HepG2 (cell line): ENCODE measurements around the gene ZG16B. TPM values are rescaled to one million over a fixed set of nuclear protein-coding genes. Genes with fewer than 3 reads are reported as not detected.

ENCODE experiments used
- AFF4 ChIP-seq: sonication (generic); formaldehyde crosslinking; IDR thresholded peaks from 2 replicates; pipeline ENCODE4 v1.4.0; 2020; ENCODE audit warnings: missing genetic modification reagents
- AHR ChIP-seq: IDR thresholded peaks from 2 replicates; pipeline ENCODE4 v1.6.1; 2018; ENCODE audit warnings: missing genetic modification reagents, missing compliant biosample characterization
- MXI1 ChIP-seq: IDR thresholded peaks from 3 replicates; pipeline ENCODE4 v1.6.1; 2012; ENCODE audit warnings: low read depth, low read length, inconsistent platforms, borderline replicate concordance
- MYC ChIP-seq: sonication (generic); formaldehyde crosslinking; IDR thresholded peaks from 2 replicates; pipeline ENCODE4 v1.9.0; 2021; ENCODE audit warnings: missing genetic modification reagents, borderline replicate concordance
- PHF21A ChIP-seq: sonication (generic); formaldehyde crosslinking; IDR thresholded peaks from 2 replicates; pipeline ENCODE4 v1.5.0; 2020; ENCODE audit warnings: mild to moderate bottlenecking, missing genetic modification reagents
- RCOR2 ChIP-seq: IDR thresholded peaks from 2 replicates; pipeline ENCODE4 v1.6.1; 2016; ENCODE audit warnings: missing biosample characterization, missing genetic modification reagents
- RNF2 ChIP-seq: fragments of 450-650 bp; conservative IDR thresholded peaks from 2 replicates; pipeline ENCODE4 v1.6.1; 2016; ENCODE audit warnings: low read depth
- SATB2 ChIP-seq: sonication (generic); formaldehyde crosslinking; IDR thresholded peaks from 2 replicates; pipeline ENCODE4 v1.5.0; 2020; ENCODE audit warnings: missing genetic modification reagents
- SRF ChIP-seq: IDR thresholded peaks from 2 replicates; pipeline ENCODE4 v1.6.1; 2011; ENCODE audit warnings: mild to moderate bottlenecking, low read depth, low read length, moderate library complexity
- ZFP91 ChIP-seq: sonication (generic); formaldehyde crosslinking; IDR thresholded peaks from 2 replicates; pipeline ENCODE4 v1.9.0; 2022; ENCODE audit warnings: missing genetic modification reagents, mild to moderate bottlenecking, borderline replicate concordance
- ZNF18 ChIP-seq: sonication (generic); formaldehyde crosslinking; IDR thresholded peaks from 2 replicates; pipeline ENCODE4 v1.8.0; 2022; ENCODE audit warnings: mild to moderate bottlenecking, missing genetic modification reagents; ENCODE audit not compliant: insufficient replicate concordance
- polyA plus RNA-seq, 8 experiments: library from polyadenylated mRNA; depleted of rRNA in 3 of 8; stranded (reverse) in 7 of 8; unstranded in 1 of 8; fragments of >200 nt; fragmentation: Illumina TruSeq in 4 of 8; extraction: Trizol in 4 of 8; gene quantifications; 2 replicates each; pipeline versions ENCODE4 v1.2.1 to v1.2.3, GENCODE V29; 2011 to 2016; ENCODE audit warnings: low read depth in 4 of 8, missing spikeins in 1 of 8, mixed read lengths in 1 of 8; ENCODE audit not compliant: insufficient read depth in 1 of 8
- total RNA-seq, 5 experiments: library from RNA; depleted of rRNA; stranded (reverse); fragments of >200 nt; fragmentation: Illumina TruSeq; extraction: Trizol; gene quantifications; 2 replicates each; pipeline ENCODE4 v1.2.3, GENCODE V29; 2016; ENCODE audit warnings: low read depth in 1 of 5
- TF ChIP-seq, protein P1 (sequence below): sonication (generic); formaldehyde crosslinking; IDR thresholded peaks from 2 replicates; pipeline ENCODE4 v1.5.1; 2020; ENCODE audit warnings: mild to moderate bottlenecking, missing genetic modification reagents, borderline replicate concordance
- TF ChIP-seq, protein P2 (sequence below): sonication (generic); formaldehyde crosslinking; IDR thresholded peaks from 2 replicates; pipeline ENCODE4 v1.4.0; 2020; ENCODE audit warnings: mild to moderate bottlenecking, missing genetic modification reagents

The ZG16B gene
- total and polyA plus RNA-seq, 2 of the 13 experiments (the other 11 are each of a cell fraction or from before 2014, with no cell fraction given), result 1.5 to 11.3 TPM

DNA sequence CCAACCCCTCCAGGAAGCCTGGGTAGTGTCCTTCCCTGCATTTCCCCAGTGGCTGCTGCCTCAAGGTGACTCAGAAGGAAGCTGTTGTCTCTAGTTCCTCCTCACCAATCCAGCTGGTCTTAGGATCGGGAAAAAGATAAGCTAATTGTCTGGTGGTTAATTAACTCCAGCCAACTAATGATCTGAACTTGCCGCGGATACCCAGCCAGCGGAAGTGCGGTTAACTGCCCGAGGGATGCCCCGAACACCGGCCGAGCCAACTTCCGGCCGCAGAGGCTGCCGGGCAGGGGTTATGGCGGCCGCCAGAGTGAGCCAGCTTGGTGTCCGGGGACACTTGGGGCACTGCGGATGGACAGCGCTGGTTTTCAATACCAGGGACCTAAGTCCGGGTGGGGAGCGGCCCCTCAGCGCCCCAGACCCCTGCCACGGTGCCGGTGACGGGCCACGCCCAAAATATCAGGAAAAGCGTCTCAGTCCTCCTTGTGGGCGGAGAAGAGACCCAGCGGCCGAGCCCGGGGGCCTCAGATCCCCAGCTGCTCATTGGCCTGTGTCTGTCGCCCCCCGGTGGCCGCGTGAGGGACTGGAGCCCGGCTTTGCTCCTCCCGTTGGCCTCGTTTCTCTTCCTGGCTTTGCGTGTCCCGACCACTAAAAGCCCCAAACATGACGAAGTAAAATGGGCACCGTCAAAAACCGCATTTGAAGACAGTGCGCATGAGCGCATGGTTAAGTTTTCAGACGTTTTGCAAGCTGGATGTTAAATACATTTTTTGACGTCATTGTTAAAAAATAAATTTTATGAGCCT is 38.1 kb downstream of the ZG16B start (continued):
- TF ChIP-seq, protein P1, sequence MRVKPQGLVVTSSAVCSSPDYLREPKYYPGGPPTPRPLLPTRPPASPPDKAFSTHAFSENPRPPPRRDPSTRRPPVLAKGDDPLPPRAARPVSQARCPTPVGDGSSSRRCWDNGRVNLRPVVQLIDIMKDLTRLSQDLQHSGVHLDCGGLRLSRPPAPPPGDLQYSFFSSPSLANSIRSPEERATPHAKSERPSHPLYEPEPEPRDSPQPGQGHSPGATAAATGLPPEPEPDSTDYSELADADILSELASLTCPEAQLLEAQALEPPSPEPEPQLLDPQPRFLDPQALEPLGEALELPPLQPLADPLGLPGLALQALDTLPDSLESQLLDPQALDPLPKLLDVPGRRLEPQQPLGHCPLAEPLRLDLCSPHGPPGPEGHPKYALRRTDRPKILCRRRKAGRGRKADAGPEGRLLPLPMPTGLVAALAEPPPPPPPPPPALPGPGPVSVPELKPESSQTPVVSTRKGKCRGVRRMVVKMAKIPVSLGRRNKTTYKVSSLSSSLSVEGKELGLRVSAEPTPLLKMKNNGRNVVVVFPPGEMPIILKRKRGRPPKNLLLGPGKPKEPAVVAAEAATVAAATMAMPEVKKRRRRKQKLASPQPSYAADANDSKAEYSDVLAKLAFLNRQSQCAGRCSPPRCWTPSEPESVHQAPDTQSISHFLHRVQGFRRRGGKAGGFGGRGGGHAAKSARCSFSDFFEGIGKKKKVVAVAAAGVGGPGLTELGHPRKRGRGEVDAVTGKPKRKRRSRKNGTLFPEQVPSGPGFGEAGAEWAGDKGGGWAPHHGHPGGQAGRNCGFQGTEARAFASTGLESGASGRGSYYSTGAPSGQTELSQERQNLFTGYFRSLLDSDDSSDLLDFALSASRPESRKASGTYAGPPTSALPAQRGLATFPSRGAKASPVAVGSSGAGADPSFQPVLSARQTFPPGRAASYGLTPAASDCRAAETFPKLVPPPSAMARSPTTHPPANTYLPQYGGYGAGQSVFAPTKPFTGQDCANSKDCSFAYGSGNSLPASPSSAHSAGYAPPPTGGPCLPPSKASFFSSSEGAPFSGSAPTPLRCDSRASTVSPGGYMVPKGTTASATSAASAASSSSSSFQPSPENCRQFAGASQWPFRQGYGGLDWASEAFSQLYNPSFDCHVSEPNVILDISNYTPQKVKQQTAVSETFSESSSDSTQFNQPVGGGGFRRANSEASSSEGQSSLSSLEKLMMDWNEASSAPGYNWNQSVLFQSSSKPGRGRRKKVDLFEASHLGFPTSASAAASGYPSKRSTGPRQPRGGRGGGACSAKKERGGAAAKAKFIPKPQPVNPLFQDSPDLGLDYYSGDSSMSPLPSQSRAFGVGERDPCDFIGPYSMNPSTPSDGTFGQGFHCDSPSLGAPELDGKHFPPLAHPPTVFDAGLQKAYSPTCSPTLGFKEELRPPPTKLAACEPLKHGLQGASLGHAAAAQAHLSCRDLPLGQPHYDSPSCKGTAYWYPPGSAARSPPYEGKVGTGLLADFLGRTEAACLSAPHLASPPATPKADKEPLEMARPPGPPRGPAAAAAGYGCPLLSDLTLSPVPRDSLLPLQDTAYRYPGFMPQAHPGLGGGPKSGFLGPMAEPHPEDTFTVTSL (CRISPR knock-in tag), result no peak
- TF ChIP-seq ZFP91 (peak; percentile 88), MXI1 (no peak), RCOR2 (CRISPR knock-in tag) (no peak), MYC (peak; percentile 68; the same call in 1 of the 2 replicates), SATB2 (CRISPR knock-in tag) (no peak; the same call in 1 of the 2 replicates), AFF4 (CRISPR knock-in tag) (no peak), PHF21A (CRISPR knock-in tag) (peak; percentile 61), RNF2 (no peak), ZNF18 (CRISPR knock-in tag) (no peak), SRF (no peak), AHR (CRISPR knock-in tag) (peak; percentile 33; the same call in 1 of the 2 replicates)
- TF ChIP-seq, protein P2, sequence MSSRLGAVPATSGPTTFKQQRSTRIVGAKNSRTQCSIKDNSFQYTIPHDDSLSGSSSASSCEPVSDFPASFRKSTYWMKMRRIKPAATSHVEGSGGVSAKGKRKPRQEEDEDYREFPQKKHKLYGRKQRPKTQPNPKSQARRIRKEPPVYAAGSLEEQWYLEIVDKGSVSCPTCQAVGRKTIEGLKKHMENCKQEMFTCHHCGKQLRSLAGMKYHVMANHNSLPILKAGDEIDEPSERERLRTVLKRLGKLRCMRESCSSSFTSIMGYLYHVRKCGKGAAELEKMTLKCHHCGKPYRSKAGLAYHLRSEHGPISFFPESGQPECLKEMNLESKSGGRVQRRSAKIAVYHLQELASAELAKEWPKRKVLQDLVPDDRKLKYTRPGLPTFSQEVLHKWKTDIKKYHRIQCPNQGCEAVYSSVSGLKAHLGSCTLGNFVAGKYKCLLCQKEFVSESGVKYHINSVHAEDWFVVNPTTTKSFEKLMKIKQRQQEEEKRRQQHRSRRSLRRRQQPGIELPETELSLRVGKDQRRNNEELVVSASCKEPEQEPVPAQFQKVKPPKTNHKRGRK (CRISPR knock-in tag), result no peak
